NCI-H1105 treated with DMSO at 0.1 percent for 48 hours (cell line): ENCODE data around the gene COL26A1.
A peak's percentile ranks its signal among the peaks of the same experiment; 100 is the strongest.
"Not testable (repeated sequence)": the region's sequence is repeated elsewhere in the genome, so short reads cannot be mapped to it uniquely, and the experiment has no call there.

Experiments
- DNase-seq: peaks from one replicate; lab custom pipeline; 2025; lab: John Stamatoyannopoulos, UW

Gene COL26A1

DNA sequence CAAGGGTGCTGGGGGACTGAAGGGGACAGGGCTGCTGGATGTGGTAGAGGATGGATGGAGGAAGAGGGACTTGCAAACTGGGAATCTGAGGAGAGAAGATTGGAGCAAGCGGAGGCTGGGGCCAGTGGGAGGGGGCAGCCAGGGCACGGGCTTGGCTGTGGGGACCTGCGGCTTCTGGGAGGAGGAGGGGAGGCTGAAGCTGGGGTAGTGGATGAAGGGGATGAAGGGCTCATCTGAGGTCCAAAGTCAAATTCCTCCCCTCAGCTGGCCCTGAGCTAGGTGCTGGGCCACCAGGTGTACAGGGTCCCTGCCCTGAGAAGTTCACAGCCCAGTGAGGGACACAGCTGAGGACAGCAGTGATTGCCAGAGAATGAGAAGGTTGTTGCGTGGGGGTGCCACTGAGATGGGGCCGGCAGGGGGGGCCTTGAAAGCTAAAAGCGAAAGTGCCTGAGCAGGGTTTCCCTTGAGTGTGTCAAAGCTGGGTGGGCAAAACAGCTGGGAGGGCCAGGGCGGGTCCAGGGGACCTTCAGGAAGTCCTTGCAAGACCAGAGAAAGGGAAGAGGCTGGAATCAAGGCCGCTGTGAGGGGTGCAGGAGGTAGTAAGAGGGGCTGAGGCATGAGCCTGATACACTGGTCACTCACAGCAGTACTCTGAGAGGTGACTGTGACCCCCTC lies 191.2 kb downstream of the COL26A1 start:
- no peak for DNase-seq

DNA sequence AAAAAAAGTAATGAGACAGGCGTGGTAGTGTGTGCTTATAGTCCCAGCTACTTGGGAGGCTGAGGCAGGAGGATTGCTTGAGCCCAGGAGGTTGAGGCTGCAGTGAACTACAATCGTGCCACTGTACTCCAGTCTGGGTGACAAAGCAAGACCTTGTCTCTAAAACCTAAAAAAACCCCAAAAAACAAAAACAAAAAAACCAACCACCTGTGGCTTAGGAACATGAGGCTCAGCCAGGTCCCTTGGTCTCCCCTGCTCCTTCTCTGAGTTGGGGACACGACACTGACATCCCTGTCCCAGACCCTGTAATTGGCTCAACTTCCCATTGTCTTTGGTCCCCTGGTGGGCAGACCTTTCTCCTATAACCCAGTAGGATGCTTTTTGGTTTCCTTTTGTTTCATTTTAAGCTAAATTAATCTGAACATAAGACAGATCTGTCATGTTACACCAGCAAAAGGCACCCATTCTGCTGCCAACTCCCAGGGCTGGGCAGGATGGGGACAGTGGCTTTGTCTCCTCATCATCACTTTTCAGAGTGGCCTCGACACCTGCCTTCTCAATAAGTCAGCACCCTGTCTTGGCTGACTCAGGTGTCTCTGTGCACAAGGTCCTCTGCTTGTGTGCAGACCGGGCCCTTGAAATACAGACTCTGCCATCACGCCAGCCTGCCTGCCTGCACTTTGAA lies 192.1 kb downstream of the COL26A1 start:
- DNase-seq = no peak

DNA sequence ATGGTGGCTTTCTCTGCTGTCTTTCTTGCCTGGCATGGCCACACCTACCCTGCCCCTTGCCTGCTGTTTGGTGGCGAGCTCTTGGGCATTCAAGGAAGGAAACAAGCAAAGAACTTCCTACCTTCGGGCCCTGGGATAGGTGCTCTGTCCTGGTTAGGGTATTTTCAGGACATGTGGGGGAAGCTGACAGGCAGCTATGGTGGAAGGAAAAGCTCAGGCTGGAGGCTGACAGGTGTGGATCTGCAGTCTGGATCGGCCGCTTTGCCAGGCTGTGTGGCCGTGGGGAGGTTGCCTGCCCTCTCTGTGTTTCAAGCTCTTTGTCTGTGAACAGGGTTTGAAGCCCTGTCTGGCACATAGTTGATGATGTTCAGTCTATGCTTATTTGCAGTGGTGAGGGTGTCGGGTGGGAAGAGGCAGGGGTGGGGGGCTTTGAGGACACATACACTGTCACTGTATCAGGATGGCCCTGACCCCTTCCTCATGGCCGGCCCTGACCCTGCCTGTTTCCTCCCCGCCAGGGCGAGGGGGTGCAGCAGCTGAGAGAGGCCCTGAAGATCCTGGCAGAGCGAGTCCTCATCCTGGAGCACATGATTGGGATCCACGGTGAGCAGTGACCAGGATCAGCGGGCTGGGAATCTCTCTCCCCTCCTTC lies 192.7 kb downstream of the COL26A1 start:
- no peak for DNase-seq

DNA sequence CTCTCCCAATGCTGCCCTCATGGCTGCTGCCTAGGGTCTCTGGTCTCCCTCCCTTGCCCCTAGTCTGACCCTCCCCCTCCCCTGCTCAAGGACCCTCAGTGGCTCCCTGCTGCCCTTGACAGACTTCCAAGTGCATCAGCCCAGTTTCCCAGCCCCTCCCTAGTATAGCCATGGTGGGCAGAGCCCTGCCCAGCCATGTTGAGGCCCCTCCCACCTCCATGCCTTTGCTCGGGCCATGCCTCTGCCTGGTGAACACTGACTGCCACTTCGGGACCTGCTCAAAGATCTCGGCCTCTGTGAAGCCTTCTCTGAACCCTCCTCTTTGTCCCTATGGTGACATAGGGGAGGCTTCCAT lies 193.2 kb downstream of the COL26A1 start:
- no peak for DNase-seq

DNA sequence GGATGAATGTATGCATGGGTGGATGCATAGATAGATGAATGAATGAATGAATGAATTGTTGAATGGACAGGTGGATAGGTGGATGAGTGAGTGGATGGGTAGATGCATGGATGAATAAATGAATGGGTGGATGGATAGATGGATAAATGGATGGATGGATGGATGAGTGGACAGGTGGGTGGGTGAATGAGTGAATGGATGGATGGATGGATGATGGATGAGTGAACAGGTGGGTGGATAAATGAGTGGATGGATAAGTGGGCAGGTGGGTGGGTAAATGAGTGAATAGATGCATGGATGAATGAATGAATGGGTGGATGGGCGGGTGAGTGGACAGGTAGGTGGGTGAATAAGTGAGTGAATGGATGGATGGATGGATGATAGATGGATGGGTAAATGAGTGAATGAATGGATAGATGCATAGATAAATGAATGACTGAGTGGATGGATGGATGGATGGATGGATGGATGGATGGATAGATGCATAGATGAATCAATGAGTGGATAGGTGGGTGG lies 193.8 kb downstream of the COL26A1 start:
- no peak for DNase-seq

DNA sequence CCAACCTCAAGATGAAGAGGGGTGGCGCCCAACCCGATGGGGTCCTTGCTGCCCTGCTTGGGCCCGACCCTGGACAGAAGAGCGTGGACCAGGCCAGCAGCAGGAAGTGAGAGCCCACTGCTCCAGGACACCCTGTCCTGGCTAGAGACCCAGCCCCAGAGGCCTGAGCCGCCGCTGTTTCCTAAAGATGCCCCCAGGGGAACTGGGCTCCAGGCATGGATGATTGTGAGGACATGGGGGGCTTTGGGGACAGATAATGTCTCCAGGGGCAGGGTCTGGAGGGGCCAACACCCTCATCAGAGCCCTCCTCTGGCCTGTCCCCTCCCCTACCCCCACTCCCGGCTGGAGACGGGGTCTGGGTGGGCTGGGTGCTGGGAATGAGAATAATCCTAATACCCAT lies 194.7 kb downstream of the COL26A1 start:
- DNase-seq = no peak

DNA sequence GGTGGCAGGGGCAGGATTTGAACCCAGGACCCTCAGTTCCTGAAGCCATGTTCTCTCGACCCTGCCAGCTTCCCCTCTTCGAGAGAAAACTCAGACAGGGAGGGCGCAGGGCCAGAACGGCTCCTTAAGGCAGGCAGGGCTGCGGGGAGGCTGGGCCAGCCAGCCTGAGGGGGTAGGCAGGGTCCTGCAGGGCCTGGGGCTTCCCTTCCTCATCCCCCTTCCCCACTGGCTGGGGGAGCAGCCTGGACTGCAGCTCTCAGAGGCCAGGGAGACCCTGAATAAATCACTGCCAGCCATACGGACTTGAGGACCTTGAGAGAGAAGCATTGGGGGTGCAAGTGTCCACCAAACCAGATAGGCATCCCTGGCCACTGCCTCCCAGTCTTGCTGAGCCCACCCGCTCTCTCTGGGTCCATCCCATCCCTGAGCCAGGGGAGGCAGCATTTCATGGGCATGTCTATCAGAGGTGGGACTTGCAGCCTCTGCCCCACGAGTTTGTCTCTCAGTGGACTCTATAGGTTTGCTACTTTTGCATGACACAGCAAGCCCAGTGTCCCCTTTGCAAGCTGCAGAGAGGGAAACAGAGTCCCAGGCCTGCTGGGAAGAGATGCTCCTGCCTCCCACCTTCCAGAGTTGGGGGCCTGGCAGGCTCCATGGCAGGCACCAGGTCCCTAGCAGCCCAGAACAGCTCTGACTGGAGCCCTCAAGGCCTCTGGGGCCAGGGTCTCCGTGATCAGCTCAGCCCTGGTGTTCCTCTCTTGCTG lies 195.5 kb downstream of the COL26A1 start:
- no peak for DNase-seq

DNA sequence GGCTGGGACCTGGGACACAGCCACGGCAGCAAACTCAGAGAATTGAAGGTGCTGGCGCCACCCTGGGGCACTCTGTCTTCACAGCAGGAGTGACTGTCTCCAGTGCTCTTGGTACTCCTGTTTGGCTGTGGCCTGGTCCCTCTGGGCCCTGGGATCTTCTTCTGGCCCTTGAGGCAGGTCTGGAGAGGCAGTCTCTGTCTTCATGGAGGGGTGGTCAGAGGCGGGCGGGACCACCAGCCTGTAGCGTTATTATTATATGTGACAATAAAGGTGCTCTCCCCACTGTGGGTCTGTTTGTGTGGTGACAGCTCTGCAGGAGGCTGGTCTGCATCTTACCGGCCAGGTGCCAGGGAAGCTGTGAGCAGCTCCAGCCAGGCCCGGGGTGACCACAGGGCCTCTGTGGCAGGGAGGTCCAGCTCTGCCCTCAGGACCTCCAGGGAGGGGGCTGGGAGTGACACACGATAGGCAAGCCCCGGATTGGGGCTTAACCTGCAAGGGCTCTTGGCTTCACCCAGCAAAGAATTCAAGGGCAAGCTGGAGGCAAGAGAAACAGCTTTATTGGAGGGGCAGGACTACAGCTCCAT lies 196.2 kb downstream of the COL26A1 start:
- no peak for DNase-seq

DNA sequence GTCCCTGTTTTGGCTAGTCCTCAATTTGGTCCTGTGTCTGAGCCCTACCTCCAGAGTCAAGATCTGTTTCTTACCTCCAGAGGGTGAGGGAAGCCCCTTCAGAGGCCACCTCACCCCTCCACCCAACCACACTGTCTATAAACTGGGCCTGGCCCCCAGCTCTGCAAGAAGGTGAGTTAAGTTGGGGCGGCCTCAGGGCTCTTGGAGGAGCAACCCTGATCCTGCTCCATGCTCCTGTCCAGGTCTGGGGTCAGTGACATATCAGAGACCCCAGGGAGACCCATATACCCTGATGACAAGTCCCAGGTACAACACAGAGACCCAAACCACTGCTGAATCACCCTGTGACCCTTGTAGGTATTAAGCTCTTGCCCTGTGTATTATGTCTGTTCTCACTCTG lies 196.9 kb downstream of the COL26A1 start:
- no peak for DNase-seq

DNA sequence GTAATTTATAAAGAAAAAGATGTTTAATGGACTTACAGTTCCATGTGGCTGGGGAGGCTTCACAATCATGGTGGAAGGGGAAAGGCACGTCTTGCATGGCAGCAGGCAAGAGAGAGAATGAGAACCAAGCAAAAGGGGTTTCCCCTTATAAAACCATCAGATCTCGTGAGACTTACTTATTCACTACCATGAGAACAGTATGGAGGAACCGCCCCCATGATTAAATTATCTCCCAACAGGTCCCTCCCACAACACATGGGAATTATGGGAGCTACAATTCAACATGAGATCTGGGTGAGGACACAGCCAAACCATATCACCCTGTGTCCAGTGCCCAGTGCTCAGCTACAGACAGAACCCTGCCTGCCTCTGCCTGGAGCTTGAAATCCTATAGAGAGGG lies 197.3 kb downstream of the COL26A1 start:
- not testable (repeated sequence) for DNase-seq

DNA sequence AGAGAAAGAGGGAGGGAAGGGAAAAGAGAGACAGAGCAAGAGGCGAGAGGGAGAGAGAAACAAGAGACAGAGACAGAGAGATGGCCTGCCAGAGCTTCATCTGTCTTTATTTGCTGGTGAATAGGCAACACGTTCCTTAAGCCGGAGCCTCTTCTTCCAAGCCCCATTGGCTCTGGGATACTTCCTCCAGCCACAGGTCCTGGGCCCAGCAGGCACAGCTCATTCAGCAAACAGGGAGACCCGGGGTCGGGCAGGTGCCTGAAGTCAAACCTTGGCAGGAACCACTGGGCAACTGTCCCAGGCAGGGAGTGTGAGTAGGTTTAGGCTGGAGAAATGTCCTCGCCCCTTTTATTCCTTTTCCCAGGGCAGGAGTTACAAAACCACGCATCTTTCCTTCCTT lies 198.2 kb downstream of the COL26A1 start:
- no peak for DNase-seq

DNA sequence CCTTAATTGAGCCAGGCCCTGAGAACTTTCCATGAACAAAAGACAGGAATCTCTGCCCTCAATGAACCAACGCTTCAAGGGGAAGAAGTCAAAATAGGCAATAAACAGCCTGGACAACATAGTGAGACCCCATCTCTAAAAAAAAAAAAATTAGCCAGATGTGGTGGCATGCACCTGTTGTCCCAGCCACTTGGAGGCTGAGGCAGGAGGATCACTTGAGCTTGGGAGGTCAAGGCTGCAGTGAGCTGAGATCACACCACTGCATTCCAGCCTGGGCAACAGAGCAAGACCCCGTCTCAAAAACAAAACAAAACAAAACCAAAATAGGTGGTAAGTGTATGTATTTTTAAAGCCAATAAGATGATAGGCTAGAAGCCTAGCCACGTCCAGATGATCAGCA lies 198.6 kb downstream of the COL26A1 start:
- not testable (repeated sequence) for DNase-seq

DNA sequence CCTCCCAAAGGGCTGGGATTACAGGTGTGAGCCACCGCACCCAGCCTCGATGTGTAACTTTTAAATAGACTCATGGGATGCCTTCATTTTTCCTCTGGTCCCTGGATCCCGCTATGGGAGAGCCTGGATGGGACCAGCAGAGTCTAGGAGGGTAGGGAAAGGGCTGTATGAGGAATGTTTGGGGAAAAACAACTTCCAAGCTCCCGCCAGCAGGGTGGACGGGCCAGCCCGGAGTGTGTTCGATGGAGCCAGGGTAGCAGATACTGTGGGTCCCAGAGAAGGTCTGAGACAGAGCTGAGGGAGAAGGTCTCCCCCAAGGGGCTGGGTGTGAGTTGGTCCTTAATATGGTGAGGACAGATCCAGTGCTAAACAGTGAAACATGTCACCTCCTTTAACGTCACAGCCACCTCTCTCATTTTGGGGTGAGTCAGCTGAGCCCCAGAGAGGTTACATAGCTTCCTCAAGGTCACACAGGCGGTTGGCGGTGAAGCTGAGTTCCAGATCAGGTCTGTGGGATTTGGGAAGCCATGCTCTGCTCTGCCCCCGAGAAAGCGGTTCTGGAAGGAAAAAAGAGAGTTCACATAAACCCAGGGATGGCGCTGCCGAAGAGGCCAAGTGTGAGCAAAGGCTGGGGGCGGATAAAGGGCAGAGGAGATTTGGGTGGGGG lies 200.0 kb downstream of the COL26A1 start:
- no peak for DNase-seq

DNA sequence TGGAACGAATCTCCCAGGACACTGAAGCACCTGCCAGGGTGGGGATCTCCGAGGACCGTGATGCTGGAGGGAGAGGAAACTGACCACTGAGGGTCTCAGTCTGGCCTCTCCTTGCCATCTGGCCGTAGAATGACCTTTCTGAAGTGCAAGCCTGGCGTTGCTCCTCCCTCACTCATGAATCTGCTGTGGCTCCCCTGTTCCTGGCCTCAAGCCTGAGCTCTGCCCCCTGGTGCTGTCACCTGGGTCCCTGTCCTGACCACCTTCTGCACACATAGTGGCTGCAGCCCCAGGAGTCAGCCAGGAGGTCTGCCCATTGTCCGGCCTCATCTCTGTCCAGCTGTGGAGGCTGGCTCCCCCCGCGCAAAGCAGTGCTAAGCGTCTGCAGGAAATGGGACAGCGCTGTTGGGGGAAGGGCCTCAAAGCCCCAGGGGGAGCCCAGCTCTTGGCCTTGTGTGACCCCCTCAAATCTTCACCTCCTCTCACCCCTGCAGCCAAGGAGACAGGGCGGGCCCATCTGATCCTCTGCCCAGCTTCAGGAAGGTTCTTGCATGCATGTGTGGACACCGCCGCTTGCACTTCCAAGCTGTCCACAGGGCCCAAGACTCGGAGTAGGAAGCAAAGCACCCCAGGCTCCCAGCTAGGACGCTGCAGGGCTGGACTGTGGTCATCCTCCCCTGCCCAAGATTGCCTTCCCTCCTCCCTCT lies 200.7 kb downstream of the COL26A1 start:
- DNase-seq = no peak

DNA sequence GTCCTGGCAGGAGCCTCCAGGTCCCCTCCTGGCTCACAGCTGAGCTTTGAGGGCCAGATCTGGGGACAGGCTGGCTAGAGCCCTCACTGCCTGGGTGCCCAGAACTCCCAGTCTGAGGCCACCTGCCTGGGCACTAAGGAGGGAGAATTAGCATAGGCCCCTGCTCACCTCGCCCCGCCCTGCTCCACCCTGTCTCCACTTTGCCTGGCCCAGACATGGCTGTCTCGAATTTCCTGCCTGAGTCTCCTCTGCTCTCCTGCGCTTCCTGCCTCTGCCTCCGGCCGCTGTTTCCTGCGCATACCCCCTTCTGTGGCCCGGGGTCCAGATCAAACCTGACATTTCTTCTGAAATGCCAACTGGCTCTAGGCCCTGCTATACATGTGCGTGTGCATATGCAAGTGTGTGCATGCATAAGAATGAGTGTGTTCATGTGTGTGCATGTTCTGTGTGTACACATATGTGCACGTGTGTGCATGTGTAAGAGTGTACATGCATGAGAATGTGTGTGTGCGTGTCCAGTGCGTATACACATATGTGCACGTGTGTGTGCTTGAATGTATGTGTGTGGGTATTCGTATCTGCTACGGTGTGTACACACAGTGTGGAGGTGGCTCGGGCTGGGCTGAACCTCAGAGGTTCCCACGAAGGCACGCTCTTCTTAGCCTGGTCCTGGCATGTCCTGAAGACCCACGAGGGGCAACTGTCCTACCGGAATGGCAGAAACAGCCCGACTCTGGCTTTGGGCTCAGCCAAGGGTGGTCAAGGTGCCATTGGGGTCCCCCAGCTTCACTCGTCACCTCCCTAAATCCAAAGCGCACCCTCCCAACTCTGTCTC lies 201.5 kb downstream of the COL26A1 start:
- no peak for DNase-seq

DNA sequence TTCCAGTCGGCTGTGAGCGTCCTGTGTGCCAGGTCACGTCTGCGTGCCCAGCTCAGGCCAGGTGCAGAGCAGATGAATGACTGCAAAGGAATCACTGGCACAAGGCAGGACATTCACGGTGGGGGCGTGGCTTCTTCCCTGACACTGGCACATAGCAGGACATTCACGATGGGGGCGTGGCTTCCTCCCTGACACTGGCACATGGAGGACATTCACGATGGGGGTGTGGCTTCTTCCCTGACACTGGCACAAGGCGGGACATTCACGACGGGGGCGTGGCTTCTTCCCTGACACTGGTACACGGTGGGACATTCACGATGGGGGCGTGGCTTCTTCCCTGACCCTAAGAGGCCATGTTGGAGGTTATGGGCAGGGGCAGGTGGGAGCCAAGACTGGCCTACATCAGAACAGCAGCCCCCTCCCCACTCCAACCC lies 202.1 kb downstream of the COL26A1 start:
- DNase-seq = no peak

DNA sequence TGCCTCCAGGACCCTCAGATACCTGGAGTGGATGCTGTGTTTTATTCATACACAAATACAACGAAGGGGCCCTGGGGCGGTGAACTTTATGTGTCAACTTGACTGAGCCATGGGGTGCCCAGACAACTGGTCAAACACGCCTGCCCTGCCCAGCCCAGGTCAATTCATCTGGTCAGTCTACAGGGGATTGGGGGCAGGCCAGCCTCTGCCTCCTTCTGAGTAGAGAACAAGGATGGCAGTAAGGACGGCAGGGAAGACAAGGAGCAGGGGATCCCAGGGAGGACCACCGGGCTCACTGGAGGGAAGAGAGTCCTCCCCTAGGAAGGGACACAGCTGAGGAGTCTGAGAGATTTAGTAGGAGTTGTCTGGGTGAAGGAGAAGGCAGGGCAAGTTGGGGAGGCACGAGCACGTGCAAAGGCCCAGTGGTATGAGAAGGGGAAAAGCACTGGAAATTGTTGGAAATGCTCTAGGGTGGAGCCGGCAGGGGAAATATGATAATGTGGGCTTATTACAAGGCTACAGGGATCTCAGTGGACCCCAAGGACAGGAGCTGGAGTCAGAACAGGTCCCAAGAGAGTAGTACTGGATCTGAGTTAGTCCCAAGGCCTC lies 203.0 kb downstream of the COL26A1 start:
- no peak for DNase-seq

DNA sequence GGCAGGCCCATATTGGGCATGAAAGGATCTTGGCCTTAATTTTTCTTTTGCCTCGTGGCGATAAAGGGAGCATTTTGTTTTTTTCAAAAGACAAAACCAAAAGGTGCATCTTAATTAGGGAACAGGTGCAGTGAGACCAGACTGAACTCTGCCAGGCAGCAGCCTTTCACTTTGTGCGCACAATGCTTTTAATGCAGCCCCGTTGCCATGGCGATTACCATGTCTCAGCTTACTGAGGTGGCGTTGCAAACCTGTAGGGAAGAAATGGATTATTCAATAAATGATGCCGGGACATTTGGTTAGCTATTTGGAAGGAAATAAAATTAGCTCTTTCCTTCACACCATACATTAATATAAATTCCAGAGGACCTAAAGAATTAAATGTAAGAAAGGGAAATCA lies 204.6 kb downstream of the COL26A1 start:
- DNase-seq = peak; percentile 84

DNA sequence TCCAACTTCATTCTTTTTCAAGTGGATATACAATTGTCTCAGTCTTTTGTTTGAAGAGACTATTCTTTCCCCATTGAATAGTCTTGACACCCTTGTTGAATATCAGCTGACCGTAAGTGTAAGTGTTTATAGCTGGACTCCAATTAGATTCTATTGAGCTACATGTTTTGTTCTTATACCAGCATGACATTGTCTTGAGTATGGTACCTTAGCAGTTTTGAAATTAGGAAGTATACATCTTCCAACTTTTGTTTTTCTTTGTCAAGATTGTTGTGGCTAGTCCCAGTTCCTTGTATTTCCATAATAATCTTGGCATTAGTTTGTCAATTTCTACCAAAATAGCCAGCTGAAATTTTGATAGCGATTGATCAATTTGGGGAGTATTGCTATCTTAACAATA lies 209.5 kb downstream of the COL26A1 start:
- DNase-seq = no peak

DNA sequence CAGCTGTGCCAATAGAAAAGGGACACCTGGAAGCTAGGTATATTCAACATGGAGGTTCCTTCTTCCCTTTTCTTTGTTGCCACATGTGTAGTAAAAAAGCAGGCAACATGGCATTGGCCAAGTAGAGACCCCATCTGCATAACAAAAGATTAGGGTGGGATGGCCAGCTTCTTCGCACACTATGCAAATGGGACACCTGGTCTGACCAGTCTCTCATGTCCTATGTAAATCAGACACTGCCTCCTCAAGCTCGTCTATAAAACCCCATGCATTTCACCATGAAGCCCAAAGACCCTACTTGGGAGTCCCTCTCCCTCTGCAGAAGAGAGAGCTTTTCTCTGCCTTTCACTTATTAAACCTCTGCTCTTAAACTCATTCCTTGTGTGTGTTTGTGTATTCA lies 212.5 kb downstream of the COL26A1 start:
- no peak for DNase-seq
